Neural progenitor cell (in vitro differentiated cells): ENCODE measurements around the gene TPGS2. TPM values are rescaled to one million over a fixed set of nuclear protein-coding genes. Genes with fewer than 3 reads are reported as not detected.
A peak's percentile ranks its signal among the peaks of the same experiment; 100 is the strongest.

ENCODE experiments used
- DNase-seq: peaks from one replicate; pipeline ENCODE4 v3.0.0-alpha.2; 2016; ENCODE audit warnings: low spot score
- H2AFZ ChIP-seq: fragments of 200-600 bp; sonication (generic); replicated peaks from 2 replicates; pipeline ENCODE4 v1.6.1; 2016; ENCODE audit warnings: antibody characterized with exemption
- H3F3A ChIP-seq: fragments of 200-600 bp; sonication (generic); 2 replicates; pipeline ENCODE4 v1.6.1; 2016; ENCODE audit warnings: antibody characterized with exemption, low read depth
- H3K27ac ChIP-seq: fragments of 200-600 bp; sonication (generic); 2 replicates; pipeline ENCODE4 v1.5.1; 2016; ENCODE audit warnings: mild to moderate bottlenecking
- H3K27me3 ChIP-seq: fragments of 200-600 bp; sonication (generic); 2 replicates; pipeline ENCODE4 v1.6.1; 2016; ENCODE audit warnings: mild to moderate bottlenecking, moderate library complexity
- H3K36me3 ChIP-seq: fragments of 200-600 bp; sonication (generic); 2 replicates; pipeline ENCODE4 v1.5.1; 2016
- H3K4me1 ChIP-seq: fragments of 200-600 bp; sonication (generic); 2 replicates; pipeline ENCODE4 v1.6.1; 2016; ENCODE audit warnings: mixed run types
- H3K4me2 ChIP-seq: fragments of 200-600 bp; sonication (generic); 2 replicates; pipeline ENCODE4 v1.6.1; 2016
- H3K4me3 ChIP-seq: fragments of 200-600 bp; sonication (generic); 2 replicates; pipeline ENCODE4 v1.5.1; 2016
- H3K79me2 ChIP-seq: fragments of 200-600 bp; sonication (generic); 2 replicates; pipeline ENCODE4 v1.6.1; 2016; ENCODE audit warnings: low read depth
- H3K9ac ChIP-seq: fragments of 200-600 bp; sonication (generic); 2 replicates; pipeline ENCODE4 v1.6.1; 2016
- H3K9me3 ChIP-seq: fragments of 200-600 bp; sonication (generic); 2 replicates; pipeline ENCODE4 v1.5.1; 2016; ENCODE audit warnings: low read depth
- H4K20me1 ChIP-seq: fragments of 200-600 bp; sonication (generic); 2 replicates; pipeline ENCODE4 v1.6.1; 2016; ENCODE audit warnings: low read depth
- H3K27ac Mint-ChIP-seq: 3 replicates; pipeline ENCODE4 v1.8.0; 2021; ENCODE audit warnings: mixed read lengths
- H3K27me3 Mint-ChIP-seq: 2 replicates; pipeline ENCODE4 v1.8.0; 2022; ENCODE audit warnings: low read depth, mild to moderate bottlenecking, inconsistent platforms, moderate library complexity, mixed read lengths; ENCODE audit not compliant: insufficient read depth
- H3K36me3 Mint-ChIP-seq: 3 replicates; pipeline ENCODE4 v1.8.0; 2021; ENCODE audit warnings: mixed read lengths
- H3K4me1 Mint-ChIP-seq: 3 replicates; pipeline ENCODE4 v1.8.0; 2021; ENCODE audit warnings: mixed read lengths
- H3K4me3 Mint-ChIP-seq: 3 replicates; pipeline ENCODE4 v1.8.0; 2021; ENCODE audit warnings: mild to moderate bottlenecking, moderate library complexity, mixed read lengths
- H3K9me3 Mint-ChIP-seq: 3 replicates; pipeline ENCODE4 v1.8.0; 2020; ENCODE audit warnings: mixed read lengths
- EZH2 ChIP-seq: fragments of 200-600 bp; sonication (generic); IDR thresholded peaks from 2 replicates; pipeline ENCODE4 v1.6.1; 2017; ENCODE audit warnings: antibody characterized with exemption, mild to moderate bottlenecking, moderate library complexity
- EZH2phosphoT487 ChIP-seq: fragments of 200-600 bp; sonication (generic); IDR thresholded peaks from 2 replicates; pipeline ENCODE4 v1.6.1; 2017; ENCODE audit warnings: antibody characterized with exemption
- total RNA-seq: library from RNA; depleted of rRNA; stranded (reverse); fragments of >200 nt; gene quantifications from 2 replicates; pipeline ENCODE4 v1.2.3, GENCODE V29; 2015; ENCODE audit warnings: low replicate concordance
- TF ChIP-seq, protein P1 (sequence below): fragments of 200-600 bp; sonication (generic); IDR thresholded peaks from 2 replicates; pipeline ENCODE4 v1.5.1; 2017; ENCODE audit warnings: antibody characterized with exemption, mild to moderate bottlenecking

The TPGS2 gene
- total RNA-seq, 1 donor from 2014 or later: 301 TPM

DNA sequence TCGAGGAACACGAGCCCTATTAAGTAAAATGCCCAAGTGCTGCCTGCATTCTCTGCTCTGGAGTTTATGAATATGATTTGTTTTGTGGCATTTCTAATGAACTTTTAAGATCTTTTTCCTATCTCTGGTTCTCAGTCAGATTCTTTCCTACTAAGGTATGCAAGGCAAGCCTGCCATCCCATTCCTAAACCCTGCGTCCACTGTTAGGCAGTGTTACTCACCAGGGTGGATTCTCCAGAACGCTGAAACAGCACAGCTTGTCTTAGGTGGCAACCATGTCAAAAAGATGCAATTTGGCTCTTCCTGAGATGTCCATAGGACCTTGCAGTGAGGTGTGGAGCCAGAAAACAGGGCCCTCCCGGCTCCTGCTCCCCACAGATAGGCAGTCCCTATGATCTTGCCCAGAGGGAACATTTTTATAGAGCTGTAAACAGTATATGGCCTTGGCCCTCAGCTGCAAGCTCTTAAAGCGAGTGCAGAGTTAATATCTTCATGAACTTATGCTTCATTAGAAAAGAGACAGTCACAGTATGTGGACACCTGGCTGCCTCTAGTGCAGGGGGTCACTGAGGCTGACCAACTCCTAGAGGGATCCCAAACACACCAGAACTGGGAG, 84.4 kb downstream of the TPGS2 start:
- no peak overlapping the region for H3K9ac ChIP-seq
- no peak overlapping the region for H3K4me3 ChIP-seq
- DNase-seq: no peak
- no peaks in the 10 kb centered on the region for H3K9me3 ChIP-seq
- H3K79me2 ChIP-seq: no peaks in the 10 kb centered on the region
- no peaks in the 10 kb centered on the region for H4K20me1 ChIP-seq
- peaks cover 4% of the 10 kb centered on the region for H3K36me3 ChIP-seq
- H3K27ac ChIP-seq: no peak overlapping the region
- H2AFZ ChIP-seq: no peak overlapping the region
- Mint-ChIP-seq H3K27ac (peak overlapping the region; percentile 15), H3K4me1 (no peaks in the 10 kb centered on the region), H3K9me3 (no peaks in the 10 kb centered on the region), H3K4me3 (no peak overlapping the region), H3K36me3 (peaks cover 41% of the 10 kb centered on the region), H3K27me3 (no peaks in the 10 kb centered on the region)
- H3F3A ChIP-seq: no peaks in the 10 kb centered on the region
- H3K4me2 ChIP-seq: no peak overlapping the region
- no peaks in the 10 kb centered on the region for H3K27me3 ChIP-seq
- TF ChIP-seq, protein P1, sequence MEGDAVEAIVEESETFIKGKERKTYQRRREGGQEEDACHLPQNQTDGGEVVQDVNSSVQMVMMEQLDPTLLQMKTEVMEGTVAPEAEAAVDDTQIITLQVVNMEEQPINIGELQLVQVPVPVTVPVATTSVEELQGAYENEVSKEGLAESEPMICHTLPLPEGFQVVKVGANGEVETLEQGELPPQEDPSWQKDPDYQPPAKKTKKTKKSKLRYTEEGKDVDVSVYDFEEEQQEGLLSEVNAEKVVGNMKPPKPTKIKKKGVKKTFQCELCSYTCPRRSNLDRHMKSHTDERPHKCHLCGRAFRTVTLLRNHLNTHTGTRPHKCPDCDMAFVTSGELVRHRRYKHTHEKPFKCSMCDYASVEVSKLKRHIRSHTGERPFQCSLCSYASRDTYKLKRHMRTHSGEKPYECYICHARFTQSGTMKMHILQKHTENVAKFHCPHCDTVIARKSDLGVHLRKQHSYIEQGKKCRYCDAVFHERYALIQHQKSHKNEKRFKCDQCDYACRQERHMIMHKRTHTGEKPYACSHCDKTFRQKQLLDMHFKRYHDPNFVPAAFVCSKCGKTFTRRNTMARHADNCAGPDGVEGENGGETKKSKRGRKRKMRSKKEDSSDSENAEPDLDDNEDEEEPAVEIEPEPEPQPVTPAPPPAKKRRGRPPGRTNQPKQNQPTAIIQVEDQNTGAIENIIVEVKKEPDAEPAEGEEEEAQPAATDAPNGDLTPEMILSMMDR: no peak
- TF ChIP-seq EZH2: no peak
- no peak for TF ChIP-seq EZH2phosphoT487
- no peaks in the 10 kb centered on the region for H3K4me1 ChIP-seq

Other genes with a start within 250 kb of the TPGS2 start
- 11.5 and 15.0 TPM in 2 replicates for gene KIAA1328, start 125 bp upstream of the TPGS2 start, total RNA-seq